H1 (cell line): ENCODE data around the gene TMC6. TPM values are rescaled to one million over a fixed set of nuclear protein-coding genes. Genes with fewer than 3 reads are reported as not detected.

Source experiments
- CBX5 ChIP-seq: fragments of 300-800, 300-1000 bp; sonication (generic); IDR thresholded peaks from 2 replicates; pipeline ENCODE4 v1.7.1; 2016; ENCODE audit warnings: antibody characterized with exemption, low read length, low read depth
- CREB1 ChIP-seq: IDR thresholded peaks from 2 replicates; pipeline ENCODE4 v1.6.1; 2012; ENCODE audit warnings: inconsistent platforms
- KDM1A ChIP-seq: fragments of 200-600, 300-600 bp; sonication (generic); IDR thresholded peaks from 2 replicates; pipeline ENCODE4 v1.7.1; 2016; ENCODE audit warnings: mild to moderate bottlenecking, low read length, borderline replicate concordance
- RAD21 ChIP-seq, 2 experiments: IDR thresholded peaks in 1 of 2; conservative IDR thresholded peaks in 1 of 2; 2 replicates each; pipeline ENCODE4 v1.6.1; 2011; ENCODE audit warnings: low read depth in 2 of 2, low read length in 2 of 2, improper control_type of control experiment in 1 of 2, inconsistent platforms in 1 of 2, mild to moderate bottlenecking in 1 of 2, moderate library complexity in 1 of 2
- polyA plus RNA-seq, 7 experiments: library from polyadenylated mRNA; depleted of rRNA in 3 of 7; stranded (reverse) in 5 of 7; unstranded in 2 of 7; fragments of >200 nt in 5 of 7; fragments of 200-250 nt in 2 of 7; gene quantifications; 1 replicate in 5 of 7; 2 replicates in 1 of 7; 4 replicates in 1 of 7; pipeline versions ENCODE4 v1.2.1 to v1.2.3, GENCODE V29; 2011 to 2013; ENCODE audit warnings: missing spikeins in 2 of 7, mixed read lengths in 2 of 7
- total RNA-seq: library from RNA; stranded (reverse); fragmentation: NEBNext Ultra II Directional; extraction: Animal tissue kit (Norgen Biotek cat#: 25700); gene quantifications from 2 replicates; pipeline ENCODE4 v1.2.1, GENCODE V29; 2021

The TMC6 gene
- total and polyA plus RNA-seq, 2 of the 8 experiments (the other 6 are each of a cell fraction or from before 2014, with no cell fraction given) = 39.4 to 77.6 TPM

DNA sequence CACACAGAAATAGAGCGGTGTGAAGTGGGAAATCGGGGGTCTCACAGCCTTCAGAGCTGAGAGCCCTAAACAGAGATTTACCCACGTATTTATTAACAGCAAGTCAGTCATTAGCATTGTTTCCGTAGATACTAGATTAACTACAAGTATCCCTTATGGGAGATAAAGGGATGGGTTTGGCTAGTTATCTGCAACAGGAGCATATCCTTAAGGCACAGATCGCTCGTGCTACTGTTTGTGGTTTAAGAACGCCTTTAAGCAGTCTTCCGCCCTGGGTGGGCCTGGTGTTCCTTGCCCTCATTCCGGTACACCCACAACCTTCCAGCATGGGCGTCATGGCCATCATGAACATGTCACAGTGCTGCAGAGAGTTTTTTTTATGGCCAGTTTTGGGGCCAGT, 27.0 kb downstream of the TMC6 start (continued):
- TF ChIP-seq KDM1A (no peak), CBX5 (no peak), CREB1 (no peak), RAD21 (IDR thresholded peaks at IDR 0.05 in 1 of 2, conservative IDR thresholded peaks at IDR 0.05 in 1 of 2; ENCODE audit: low read depth in 2 of 2, low read length in 2 of 2) (no peak)
- TF ChIP-seq, all 59 proteins: peak for 0
